ENCODE data around the gene HMGCLL1. TPM values are rescaled to one million over a fixed set of nuclear protein-coding genes. Genes with fewer than 3 reads are reported as not detected.

The HMGCLL1 gene
- total RNA-seq = 1 to 10 TPM; 2.8 to 7.7 (median 4.4) TPM

GRCh38 chr6:55578537-55579363 lies at the start of gene HMGCLL1:
TSS of gene HMGCLL1 (minus strand) at chr6:55579192. CDS start at chr6:55579055, 137 bp downstream.
- no peak for TF ChIP-seq CTCF (IDR thresholded peaks at IDR 0.05; ENCODE audit: low read depth)

GRCh38 chr6:55621993-55622392 lies 43.0 kb upstream of the HMGCLL1 start:
- no peak for TF ChIP-seq CTCF (IDR thresholded peaks at IDR 0.05; ENCODE audit: low read depth)

GRCh38 chr6:55621244-55621643 lies 42.3 kb upstream of the HMGCLL1 start:
- TF ChIP-seq CTCF (IDR thresholded peaks at IDR 0.05; ENCODE audit: low read depth) = no peak

GRCh38 chr6:55617272-55617671 lies 38.3 kb upstream of the HMGCLL1 start:
- TF ChIP-seq CTCF (IDR thresholded peaks at IDR 0.05; ENCODE audit: low read depth) = no peak

- TF ChIP-seq CTCF (IDR thresholded peaks at IDR 0.05; ENCODE audit: low read depth) = no peak
These were observed 25.0 kb upstream of the HMGCLL1 start for GRCh38 chr6:55604021-55604420.

- no peak for TF ChIP-seq CTCF (IDR thresholded peaks at IDR 0.05; ENCODE audit: low read depth)
These were observed 22.1 kb upstream of the HMGCLL1 start for GRCh38 chr6:55601120-55601519.

GRCh38 chr6:55594442-55594841 lies 15.4 kb upstream of the HMGCLL1 start:
- TF ChIP-seq CTCF (IDR thresholded peaks at IDR 0.05; ENCODE audit: low read depth) = no peak
